Endometrial microvascular endothelial cells (primary cell): ENCODE results near the gene PLA2G6. TPM values are rescaled to one million over a fixed set of nuclear protein-coding genes. Genes with fewer than 3 reads are reported as not detected.
"Not testable (repeated sequence)": the region's sequence is repeated elsewhere in the genome, so short reads cannot be mapped to it uniquely, and the experiment has no call there.

ENCODE experiments used
- in situ Hi-C: cut with HindIII; loops from 2 replicates; pipeline ENCODE4 v1.10.0; 2017; ENCODE audit warnings: low sequenced_read_pairs, low pct_unique_long_range_greater_than_20kb; ENCODE audit errors: inconsistent ontology term
- total RNA-seq: library from RNA; depleted of rRNA; stranded (reverse); fragments of >200 nt; gene quantifications from one replicate; pipeline ENCODE4 v1.2.3, GENCODE V29; 2015; ENCODE audit errors: inconsistent ontology term

The PLA2G6 gene
- total RNA-seq, 1 donor from 2014 or later: 1.6 TPM

DNA sequence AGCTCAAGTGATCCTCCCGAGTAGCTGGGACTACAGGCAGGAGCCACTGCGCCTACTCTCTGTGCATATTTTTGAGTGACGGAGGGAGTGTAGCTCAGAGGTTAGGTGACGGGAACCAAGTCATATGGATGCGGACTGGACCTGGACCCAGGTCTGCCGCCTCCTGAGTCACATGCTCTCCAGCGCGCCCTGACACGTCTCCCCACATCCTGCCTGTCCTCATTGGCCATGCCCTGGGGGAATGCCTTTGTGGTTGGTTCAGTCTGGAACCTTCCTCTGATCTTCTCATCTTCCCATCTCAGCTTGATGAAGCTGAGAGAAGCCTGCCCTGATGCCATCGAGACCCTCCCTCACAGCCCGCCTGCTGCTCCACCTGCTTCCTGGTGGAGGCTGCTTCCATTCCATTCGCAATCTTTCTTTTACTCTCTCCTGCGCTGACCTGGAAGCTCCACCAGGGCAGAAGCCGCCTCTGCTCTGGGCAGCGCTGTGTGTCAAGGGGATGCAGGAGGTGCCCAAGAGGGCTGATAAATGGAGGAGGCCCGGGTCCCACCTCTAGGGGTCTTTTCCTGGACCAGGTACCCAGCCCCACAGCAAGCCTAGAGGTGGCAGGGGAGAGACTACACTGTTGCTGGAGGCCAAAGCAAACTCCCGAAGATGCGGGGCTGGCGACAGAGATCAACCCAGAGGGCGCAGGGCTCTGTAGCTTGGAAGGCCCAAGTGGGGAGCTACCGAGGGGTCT lies 57.2 kb downstream of the PLA2G6 start:
- in situ Hi-C loops: no loop called here

GRCh38 chr22:38122616-38123015 lies 59.0 kb downstream of the PLA2G6 start:
- in situ Hi-C loops: no loop called here

DNA sequence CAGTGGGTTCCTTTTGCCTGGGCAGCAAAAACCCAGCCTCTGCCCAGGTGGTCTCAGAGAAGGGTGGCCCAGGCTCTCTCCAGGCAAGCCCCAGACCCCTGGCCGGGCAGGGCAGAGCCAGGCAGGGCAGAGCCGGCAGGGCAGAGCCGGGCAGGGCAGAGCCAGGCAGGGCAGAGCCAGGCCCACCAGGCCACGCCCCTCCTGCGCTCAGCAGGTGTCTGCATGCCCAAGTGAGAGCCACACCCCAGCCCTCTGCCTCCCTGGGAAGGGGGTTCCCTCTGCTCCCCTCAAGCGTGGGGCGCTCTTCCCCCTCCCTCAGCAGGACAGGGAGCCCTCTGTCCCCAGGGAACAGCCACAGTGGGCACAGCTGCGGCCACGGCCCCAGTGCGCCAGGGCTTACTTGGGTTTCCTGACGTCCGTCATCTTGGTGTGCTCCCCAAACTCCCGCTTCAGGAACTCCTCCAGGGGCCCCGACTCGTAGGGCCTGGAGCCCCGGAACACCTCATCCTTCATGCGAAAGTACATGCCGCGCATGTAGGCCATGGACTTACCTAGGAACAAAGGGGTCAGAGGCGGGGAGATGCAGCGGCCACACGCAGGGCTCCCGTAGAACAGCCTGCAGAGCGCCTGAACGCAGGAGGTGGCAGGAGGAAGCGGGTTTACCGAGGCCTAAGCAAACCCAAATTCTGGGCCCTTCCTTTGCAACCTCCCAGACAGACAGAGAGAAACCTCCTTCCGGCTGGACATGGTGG lies 61.1 kb downstream of the PLA2G6 start:
- in situ Hi-C loops: no loop called here

- in situ Hi-C loops: not testable (repeated sequence)
These were observed 62.9 kb downstream of the PLA2G6 start for GRCh38 chr22:38118747-38119146.

DNA sequence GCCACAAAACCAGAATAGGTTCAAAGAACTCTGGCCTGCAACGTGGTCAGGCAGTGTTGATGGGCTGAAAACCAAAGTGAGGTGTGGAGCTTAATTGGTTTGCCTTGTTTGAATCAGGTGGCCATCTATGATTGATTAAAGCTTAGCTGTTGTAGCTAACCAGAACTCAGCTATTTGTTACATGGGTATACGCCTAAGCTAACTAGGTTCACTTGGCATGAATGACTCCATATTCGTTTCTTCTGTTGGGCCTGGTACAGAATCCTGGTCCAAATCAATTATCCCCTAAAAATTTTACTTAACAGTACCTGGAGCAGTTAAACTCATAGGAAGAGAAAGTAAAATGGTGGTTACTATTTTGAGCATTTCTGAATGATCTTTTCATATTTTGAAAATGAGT lies 63.4 kb downstream of the PLA2G6 start:
- in situ Hi-C loops: no loop called here

DNA sequence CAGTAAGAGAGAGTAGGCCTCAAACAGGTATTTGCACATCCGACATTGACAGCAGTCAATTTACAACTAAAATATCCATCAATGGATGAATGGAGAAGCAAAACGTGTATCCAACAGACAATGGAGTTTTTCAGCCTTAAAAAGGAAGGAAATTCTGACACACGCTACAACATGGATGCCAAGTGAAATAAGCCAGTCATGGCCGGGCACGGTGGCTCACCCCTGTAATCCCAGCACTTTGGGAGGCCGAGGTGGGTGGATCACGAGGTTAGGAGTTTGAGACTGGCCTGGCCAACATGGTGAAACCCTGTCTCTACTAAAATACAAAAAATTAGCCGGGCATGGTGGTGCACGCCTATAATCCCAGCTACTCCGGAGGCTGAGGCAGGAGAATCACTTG lies 64.1 kb downstream of the PLA2G6 start:
- in situ Hi-C loops: not testable (repeated sequence)

GRCh38 chr22:38115423-38116205 lies 66.0 kb downstream of the PLA2G6 start:
- in situ Hi-C loops: no loop called here

GRCh38 chr22:38114484-38115398 lies 66.9 kb downstream of the PLA2G6 start:
- in situ Hi-C loops: no loop called here

- in situ Hi-C loops: no loop called here
These were observed 69.2 kb downstream of the PLA2G6 start for GRCh38 chr22:38112381-38112780.

DNA sequence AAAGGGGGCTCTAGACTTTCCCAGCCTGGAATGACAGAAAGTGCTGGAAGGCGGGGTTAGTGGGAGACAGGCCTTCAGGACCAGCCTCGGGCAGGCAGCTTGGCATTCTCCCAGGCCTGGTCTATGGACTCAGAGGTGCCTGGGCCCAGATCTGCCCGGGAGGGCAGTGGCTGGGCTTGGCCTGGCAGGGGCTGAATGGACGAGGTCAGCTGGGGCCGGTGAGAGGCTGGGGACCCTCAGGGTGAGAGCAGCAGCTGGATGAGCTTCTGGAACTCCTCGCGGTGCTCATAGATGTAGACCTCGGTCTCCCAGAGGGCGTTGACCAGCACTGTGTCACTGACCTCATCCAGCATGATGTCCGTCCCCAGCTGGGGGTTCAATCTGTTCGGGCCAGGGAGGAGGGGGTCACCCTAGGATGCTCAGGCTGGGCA lies 69.7 kb downstream of the PLA2G6 start:
- in situ Hi-C loops: no loop called here

DNA sequence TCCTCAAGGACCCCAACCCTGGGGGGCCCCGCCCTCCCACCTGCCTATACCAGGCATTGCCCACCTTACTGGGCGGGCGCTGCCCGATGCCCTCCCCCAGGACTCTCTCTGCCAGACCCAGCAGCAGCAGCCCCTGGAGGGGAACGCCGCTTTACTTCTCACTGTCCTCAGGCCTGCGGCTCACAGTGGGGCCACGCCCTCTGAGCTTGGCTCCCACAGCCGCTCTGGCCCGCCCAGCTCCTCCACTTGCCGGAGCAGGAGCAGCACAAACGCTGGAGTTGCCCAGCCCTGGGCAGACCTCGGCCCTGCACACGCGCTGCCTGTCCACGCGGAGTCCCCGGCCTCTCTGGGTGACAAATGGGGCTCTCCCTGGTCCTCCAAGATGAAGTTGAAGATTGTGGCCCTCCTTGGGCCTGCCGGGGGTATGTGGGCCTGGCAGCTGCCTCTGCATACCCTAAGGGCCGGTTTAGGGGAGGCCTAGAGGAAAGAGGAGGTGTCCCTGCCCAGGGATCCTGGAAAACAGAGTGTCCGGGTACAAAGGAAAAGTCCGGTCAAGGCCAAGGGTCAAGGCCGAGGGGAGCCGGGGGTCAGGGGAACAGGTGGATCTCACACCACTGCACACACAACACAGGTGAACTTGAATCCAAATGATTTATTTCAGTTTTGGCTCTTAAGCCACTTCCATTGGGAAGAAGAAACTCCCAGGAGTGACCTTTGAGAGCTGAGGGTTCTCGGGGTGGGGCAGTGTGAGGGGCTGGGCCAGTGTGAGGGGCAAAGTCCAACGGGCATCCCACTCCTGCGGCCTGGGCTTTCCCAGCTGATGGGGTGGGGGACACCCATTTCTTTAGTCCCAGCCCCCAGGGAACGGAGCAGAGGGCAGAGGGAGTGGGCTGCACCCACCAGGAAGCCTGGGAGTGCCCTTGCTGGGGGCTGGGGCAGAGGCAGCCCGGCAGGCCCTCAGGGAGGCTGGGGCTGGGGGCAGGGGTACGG lies 70.5 kb downstream of the PLA2G6 start:
- in situ Hi-C loops: no loop called here

DNA sequence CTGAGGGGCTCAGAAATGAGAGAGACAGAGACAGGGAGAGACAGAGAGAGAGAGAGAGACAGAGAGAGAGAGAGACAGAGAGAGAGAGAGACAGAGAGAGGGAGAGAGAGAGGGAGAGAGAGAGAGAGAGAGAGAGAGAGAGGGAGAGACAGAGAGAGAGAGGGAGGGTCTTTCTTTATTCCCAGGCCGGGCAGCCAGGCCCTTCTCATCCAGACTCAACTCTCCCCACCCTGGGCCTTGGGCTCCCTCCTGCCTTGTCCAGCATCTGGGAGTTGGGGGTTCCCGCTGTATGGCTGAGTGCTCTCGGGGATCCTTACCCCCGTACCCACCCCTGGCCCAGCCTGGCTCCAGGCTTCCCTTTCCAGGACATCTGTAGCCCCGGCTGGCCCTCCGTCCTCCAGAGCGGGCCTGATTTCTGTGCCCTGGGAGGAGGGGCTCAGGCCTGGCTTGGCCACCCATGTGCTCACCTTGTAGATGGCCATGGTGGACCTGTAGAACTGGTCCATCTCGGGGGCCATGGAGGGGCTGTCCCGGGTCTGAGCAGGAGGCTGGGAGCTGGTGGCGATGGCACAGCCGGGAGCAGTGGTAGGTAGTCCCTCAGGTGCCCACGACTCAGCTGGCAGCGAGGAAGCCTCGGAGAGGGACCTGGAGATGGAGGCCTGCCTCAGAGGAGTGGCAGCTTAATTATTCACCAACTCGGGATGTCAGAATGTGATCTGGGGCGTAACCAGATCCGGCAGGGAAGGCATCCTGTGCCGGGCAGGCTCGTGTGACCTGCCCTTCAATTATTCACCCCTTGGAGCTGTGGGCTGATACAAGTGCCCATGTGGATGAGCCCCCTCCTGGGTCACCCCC lies 71.4 kb downstream of the PLA2G6 start, which contains the start of gene BAIAP2L2:
BAIAP2L2 (minus strand) TSS at position 677 of the 855 bp plus-strand sequence; CDS start at position 518, 159 bp downstream.
- in situ Hi-C loops: no loop called here

DNA sequence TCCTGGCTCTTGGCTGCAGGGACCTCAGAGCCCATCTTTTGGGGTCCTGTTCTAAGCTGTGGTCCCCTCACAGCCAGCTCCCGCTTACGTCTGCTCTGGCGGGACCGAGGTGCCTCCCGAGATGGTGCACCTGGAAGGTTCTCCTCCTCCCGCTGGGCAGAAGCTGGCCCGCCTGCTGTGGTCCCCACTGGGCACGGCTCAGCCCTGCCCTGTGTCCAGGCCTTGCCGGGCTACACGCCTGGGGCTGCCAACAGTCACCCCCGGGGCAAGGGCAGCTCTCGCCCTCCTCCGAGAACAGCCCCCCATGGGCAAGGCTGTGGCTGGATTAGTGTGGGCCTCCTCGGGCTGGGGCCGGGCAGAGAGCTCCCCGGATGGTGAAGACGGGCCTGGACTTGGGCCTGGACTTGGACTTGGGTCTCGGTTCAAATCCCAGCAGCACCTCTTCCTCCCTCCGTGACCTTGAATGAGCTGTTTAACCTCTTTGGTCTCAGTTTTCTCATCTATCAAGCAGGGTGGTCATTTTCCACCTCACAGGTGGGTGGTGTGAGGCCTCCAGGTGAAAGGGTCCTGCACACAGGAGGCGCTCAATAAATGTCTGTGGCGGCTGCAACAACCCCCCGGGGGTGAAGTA lies 72.1 kb downstream of the PLA2G6 start:
- in situ Hi-C loops: no loop called here

GRCh38 chr22:38108561-38109319 lies 72.9 kb downstream of the PLA2G6 start:
- in situ Hi-C loops: no loop called here

DNA sequence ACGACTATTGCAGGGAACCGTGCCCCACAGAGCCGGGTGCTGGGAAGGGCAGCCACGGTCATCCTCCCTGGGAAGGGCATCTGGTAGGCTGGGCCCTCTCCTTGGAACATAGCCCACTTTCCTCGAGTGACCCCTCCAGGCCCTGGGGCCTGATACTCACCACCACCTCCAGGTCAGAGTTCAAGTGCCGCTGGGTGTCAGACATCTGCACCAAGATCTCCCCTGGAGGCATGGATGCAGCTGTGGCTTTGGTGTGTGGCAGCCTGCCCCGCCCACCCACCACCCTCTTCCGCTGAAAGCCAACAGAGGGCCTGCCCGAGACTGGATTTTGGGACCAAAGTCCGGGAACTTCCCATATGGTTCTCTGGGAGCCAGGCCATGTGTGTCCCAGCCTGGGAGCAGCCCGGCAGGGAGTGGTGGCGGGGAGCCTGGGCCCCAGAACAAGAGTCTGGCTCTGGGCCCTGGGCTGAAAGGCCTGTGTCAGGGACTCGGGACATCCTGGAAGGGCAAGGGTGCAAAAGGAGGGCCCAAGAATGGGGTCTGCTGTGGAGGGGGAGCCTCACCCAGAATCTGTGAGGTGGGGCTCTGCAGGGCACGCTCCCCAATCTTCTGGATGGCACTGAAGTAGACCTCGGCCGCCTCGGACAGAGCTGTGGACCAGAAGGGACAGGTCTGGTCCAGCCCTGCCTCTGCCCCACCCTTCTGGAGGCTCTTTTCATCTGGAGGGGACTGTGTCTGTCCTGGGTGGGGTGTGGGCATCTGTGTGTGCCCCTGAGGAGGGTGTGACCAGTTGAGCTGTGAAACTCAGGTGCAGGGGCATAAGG lies 73.7 kb downstream of the PLA2G6 start:
- in situ Hi-C loops: no loop called here
